ENCODE results near the gene MAFG.

MAFG gene

DNA sequence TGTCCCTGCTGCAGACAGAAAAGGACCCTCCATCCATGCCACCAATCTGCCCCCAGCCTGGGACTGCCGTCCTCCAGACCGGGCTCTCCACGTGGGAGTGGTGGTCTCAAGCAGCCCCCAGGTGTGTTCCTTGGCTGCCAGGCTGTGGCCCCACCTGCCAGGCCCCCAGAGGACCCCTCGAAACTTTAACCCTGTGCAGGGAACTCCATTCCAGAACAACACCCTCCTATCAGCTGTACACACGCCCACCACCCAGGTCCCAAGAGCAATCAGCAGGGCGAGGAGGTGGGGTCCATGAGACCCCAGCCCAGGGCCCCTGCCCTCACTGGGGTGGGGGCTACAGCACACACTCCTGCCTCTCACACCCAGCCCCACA is 8.2 kb upstream of the MAFG start:
- no peak for DNase-seq

DNA sequence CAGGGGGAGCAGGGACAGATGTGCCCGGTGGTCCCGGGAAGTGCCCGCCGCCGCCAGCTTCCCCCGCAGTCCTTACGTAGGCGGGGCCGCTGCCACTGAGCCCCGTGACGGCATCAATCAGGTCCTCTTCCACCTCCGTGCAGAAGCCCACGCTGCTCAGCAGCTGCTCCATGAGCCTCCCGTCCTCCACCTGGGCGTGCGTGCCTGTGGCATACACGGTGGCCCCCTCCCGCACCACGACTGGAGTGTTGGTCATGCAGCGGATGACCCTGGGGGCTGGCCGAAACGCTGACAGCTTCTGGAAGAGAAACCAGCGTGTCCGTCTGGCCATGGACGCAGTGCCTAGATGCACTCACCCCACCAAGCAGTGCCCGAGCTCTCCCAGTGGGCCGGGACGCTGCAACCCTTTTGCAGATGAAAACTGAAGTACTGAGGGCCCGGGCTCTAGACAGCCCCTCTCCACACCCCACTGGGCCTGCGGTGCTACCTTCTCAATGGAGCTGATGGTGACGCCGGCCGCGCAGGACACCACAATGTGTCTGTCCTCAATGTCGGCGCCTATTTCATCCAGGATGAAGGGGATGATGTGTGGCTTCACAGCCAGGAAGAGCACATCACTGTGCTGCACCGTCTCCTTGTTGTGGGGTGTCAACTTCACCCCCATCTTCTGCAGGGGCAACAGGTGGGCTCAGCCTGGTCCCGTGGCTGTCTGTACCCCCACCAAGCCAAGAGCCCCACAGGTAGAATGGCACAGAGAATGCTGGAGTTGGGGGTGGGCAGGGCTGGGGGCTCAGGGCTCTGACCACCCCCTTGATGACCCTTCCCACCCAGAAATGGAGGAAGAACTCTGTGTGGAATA is 7.5 kb upstream of the MAFG start:
- no peak for DNase-seq

DNA sequence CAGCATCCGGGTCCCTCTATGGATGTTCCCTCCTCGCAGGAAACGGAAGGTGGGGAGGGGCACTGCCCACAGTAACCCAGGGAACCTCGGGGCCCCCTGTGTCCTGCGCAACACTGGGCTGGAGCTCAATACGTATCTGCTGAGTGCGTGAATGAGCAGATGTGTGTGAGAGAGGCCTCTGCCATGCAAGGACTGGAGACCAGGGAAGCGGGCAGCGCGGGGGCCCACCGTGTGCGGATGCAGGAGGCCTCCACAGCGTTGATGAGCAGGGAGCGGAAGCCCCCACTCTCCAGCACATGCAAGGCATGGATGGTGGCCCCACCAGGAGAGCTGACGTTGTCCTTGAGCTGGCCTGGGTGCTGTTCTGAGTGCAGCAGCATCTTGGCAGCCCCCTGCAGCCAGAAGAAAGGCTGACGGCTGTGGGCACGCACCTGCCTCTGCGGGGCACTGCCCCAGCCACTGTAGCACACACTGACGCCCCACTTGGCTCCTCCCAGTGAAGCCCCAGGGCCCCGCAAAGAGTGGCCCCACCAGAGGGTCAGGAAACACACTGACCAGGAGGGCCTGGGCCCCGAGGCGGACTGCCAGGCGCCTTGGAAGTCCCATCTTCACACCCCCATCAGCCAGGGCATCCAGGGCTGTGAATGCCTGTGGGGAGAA is 6.7 kb upstream of the MAFG start:
- DNase-seq: no peak

DNA sequence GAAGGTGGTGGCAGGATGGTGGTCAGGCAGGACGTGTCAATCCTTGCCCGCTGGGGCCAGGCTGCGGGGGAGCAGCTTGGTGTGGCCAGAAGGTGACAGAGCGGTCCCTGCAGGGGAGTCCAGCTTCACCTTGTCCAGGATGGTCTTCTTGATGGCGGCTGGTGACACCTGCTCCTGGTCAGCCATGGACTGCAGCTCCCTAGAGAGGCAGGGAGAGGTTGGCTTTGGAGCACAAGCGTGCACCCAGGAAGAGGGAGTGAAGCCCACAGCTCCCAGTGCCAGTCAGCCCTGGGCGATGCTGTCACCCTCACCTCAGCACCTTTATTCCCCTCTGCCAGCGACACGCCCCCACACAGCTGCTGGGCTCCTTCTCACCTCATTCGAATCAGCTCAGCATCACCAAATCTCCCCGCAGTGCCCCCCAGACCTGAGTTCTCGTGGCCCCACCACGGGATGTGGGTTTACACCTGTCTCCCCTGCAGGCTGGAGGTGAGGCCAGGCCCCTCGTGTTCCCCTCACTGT is 5.7 kb upstream of the MAFG start:
- no peak for DNase-seq

- no peak for DNase-seq
These were observed 4.9 kb upstream of the MAFG start for GRCh38 chr17:81932333-81932983.

- DNase-seq: no peak
These were observed 4.2 kb upstream of the MAFG start for GRCh38 chr17:81931557-81932332.

- no peak for DNase-seq
These were observed 3.6 kb upstream of the MAFG start for GRCh38 chr17:81931189-81931556.

GRCh38 chr17:81930142-81931125 is 2.9 kb upstream of the MAFG start:
- no peak for DNase-seq

- no peak for DNase-seq
These were observed 2.0 kb upstream of the MAFG start for GRCh38 chr17:81929253-81930141.

- no peak for DNase-seq
These were observed 1.2 kb upstream of the MAFG start for GRCh38 chr17:81928544-81929252.

- DNase-seq: no peak
These were observed 333 bp downstream of the MAFG start for GRCh38 chr17:81927152-81927652.

DNA sequence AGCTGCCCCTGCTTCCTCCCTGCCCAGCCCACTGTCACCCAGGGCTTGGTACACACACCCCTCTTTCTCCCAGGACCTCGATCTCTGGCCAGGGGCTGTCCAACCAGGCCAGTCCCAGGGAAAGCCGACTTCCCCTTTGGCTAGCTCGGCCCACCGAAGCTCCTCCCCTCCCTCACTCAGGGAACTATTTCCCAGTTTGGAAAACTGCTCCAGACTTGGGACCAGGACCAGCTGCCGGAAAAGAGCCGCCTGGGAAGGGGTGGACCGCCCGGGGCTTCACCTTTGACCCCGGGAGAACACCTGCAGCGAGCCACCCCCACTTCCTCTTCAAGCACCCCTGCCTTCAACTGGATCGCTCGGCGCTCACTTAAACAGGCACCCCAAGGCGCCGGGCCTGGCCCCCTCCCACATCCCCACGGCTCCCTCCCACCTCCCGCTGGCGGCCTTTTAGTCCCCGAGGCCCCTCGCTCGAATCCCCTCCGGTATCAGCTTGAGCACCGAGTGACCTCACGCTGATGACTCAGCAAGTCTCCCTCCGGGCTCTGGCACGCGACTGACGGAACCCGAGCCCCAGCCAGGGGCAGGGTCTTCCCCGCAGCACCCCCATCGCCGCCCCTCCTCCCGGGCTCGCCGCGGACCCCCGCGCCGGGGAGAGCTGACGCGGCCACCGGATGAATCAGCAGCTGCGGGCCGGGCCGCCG is 934 bp downstream of the MAFG start:
- DNase-seq: no peak

DNA sequence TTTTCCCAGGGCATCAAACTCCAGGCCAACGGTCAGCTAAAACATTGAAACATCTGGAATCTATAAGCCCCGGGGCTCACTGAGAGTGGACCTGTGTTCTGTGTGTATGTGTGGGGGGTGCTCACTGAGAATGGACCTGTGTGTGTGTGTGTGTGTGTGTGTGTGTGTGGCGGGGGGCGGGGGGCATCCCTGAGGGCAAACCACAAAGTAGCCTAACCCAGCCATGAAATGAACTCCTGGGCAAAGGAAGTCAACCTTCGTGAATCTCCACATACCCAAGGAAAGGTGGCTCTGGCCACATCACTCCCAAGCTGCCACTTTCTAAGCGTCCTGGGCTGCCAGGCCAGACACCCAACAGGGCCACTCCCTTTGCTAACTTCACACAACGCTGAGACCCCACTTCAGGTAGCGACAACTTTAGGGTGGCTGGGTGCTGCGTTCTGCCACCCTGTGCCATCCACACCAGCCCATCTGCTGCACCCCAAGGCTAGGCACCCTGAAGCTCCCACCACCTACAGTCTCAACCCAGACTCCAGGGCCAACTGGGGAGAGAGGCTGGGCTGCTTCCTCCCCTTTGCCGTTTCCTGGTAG is 1.6 kb downstream of the MAFG start:
- no peak for DNase-seq

- no peak for DNase-seq
These were observed 2.7 kb downstream of the MAFG start for GRCh38 chr17:81924557-81925532.

- no peak for DNase-seq
These were observed 4.0 kb downstream of the MAFG start for GRCh38 chr17:81923302-81924260.

All from NCI-H187 (cell line).